Activated CD4-positive, CD25-positive, alpha-beta regulatory T cell treated with anti-CD3 and anti-CD28 coated beads, Interleukin-2, amount 50 U/mL, for 72 hours (primary cell): ENCODE results near the gene OPRD1.
"Not testable (repeated sequence)": the region's sequence is repeated elsewhere in the genome, so short reads cannot be mapped to it uniquely, and the experiment has no call there.

Source experiments
- DNase-seq: peaks from one replicate; pipeline ENCODE4 v3.0.0; 2021

The OPRD1 gene

DNA sequence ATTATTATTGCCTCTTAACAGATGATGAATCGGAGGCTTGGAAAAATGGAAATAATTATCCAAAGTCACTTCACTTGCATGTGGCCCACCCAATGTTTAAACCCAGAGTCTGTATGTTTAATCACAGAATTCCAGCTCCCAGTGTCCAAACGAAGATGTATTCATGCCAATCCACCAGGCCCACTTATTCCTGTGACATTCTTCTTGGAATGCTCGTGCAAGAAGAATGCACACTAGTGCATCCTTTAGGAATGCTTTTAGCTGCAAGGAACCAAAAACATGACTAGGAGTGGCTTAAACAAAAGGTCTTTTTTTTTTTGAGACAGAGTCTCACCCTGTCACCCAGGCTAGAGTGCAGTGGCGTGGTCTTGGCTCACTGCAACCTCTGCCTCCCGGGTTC, 8.9 kb upstream of the OPRD1 start:
- DNase-seq, result no peak

DNA sequence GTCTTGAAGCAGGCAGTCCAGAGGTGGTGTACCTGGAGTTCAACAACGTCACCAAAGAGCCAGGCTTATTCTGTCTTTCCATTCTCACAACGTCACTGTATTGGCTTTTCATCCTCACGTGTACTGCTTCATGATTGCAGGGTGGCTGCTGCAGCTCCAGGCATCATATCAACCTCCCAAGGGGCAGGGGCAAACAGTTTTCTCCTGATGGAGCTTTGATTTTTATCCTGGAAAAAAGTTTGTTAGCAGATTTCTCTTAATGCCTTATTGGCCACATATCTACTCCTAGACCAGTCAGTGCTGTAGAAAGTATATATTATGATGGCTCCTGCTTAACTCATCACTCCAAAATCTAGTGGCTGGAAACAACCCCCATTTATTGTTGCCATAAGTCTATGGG, 8.3 kb upstream of the OPRD1 start:
- no peak for DNase-seq

DNA sequence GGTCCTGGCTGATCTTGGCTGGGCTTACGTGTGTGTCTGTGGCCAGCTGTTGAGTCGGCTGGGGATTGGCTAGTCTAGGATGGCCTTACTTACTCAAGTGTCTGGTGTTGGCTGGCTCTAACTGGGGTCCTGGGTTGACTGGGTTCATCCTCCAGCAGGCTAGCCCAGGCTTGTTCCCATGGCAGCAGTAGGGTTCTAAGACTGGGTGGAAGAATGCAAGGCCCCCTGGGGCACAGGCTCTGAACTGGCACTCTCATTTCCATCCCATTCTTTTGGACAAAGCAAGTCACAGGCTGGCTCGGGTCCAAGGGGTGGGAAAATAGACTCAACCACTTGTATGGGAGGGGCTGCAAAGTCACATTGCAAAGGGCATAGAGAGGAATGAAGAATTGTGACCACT, 7.9 kb upstream of the OPRD1 start:
- no peak for DNase-seq

DNA sequence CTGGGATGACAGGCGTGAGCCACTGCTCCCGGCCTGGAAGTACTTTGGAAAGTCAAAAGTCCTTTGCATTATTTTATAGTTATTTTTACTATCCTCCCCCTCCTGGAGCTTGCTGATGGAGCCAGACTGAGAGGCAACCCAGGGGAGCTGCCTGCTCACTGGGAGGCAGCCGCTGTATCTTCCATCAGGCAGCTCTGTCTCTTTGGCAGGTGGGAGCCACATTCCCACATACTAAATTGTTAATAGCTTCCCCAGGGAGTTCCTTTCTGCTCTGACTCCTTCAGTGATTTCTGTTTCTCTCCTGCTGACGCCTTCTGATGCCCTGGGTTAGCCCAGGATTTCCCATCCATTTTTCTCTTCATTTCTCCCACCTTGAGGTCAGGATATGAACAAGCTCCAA, 4.9 kb upstream of the OPRD1 start:
- no peak for DNase-seq

DNA sequence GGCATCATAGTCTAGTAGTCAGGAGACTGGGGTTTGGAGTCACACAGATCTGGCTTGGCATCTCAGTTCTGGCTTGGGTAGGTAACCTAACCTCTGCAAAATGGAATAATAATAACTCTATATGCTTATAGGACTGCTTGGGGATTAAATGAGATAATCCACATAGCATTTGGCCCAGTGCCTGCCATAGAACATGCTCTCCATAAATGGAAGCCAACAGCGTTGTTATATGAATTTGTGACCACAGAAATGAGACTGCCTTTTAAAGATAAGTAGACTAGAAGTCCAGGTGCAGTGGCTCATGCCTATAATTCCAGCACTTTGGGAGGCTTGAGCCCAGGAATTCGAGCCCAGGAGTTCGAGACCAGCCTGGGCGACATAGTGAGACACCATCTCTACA, 4.0 kb upstream of the OPRD1 start:
- no peak for DNase-seq

DNA sequence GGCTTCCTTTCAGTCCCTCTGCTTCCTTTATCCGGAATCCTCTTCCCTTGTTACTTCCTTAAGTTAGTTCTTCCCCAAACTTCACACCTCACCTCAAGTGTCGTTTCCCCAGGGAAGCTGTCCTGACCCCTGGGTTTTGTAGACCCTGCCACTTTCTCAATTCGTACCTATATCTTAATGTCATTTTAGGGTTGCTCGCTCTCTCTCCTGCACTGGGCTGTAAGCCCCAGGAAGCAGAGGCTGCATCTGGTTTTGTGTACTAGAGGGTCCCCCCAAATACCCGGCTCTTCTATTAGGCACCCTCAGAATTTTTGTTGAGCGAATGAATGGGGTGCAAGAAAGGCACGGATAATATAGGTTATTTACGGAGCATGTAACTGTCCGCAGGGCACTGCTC, 603 bp upstream of the OPRD1 start:
- DNase-seq, result no peak

DNA sequence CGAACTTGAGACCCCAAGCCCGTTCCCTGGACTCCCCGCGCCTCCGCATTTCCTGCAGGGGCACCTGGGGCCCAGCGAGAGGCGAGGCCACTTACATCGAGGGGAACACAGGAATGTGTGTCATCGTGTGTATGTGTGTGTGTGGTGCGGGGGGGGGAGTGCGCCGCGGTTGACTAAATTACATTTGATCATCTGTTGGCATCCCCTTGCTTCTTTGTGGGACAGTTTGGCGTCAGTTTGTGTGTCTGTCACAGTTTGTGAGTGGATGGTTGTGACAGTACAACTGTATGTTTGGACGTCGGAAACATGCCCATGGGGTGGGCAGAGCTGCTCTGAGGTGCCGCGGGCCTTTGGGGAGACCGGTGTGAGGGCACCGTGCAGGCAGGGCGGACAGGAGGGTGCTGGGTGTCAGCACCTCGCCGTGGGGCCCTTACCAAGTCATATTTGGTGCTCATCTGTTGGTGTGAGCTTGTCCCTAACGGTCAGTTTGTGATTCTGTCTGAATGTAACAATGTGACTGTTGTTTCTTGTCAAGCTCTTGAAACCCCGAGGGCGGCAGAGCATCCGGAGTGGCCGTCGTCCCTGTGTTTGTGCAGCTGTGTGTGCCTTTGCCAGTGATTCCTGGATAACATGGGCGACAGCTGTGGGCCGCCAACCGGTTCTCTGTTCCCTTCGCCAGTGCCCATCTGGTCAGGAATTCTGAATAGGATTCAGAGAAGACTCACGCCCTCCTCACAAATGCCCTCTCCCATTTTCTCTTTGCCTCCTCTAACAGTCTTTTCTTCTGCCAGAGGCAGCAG, 899 bp downstream of the OPRD1 start:
- no peak for DNase-seq

DNA sequence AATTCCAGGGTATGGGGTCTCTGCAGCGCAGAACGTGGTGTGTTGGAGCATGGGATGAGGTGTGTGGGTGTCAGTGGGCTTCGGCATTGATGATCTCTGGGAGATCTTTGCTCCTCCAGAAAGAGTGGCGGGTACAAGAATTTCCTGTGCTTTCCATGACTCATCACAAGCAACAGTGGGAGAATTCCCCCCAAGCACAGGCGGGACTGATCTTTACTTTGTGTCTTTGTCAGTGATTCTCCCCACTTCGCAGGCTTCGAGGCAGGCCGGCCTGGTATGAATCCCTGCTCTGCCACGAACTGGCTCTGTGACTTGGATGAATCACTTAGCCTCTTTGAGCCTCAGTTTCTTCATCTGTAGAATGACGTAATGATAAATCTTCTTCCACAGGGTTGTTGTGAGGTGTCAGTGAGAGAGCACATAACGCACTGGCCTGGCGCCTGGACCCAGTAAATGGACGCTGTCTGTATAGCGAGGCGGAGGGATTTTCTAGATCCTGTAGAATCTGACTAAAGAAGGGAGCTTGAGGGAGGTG, 2.0 kb downstream of the OPRD1 start:
- DNase-seq, result no peak

DNA sequence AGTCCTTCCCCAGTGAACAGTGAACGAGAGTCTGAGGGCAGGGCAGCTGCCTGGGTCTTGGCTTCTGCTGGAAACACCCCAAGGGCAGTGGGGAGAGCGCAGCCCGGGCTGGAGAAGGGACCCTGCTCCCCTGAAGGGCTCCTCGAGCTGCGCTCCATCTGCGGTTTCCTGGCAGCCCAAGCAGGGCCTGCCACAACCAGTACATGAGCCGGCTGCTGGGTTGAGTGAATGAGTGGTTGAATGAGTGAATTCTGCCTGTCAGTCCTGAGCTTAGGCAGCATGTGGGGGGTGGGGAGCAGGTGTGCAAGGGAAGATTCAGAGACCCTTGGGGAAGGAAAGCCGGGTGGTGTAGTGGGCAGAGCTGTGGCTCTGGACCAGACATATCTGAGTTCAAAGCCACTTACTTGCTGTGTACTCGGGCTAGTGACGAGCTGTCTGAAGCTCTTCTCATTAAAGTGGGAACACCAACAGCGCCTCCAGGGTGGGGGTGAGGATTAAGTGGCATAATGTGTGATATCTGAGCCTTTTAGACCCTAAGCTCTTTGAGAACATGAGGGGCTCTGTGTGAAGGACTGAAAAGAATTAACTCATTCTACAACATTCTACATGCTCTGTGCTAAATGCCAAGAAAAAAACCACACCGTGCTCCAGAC, 3.7 kb downstream of the OPRD1 start:
- DNase-seq, result no peak

DNA sequence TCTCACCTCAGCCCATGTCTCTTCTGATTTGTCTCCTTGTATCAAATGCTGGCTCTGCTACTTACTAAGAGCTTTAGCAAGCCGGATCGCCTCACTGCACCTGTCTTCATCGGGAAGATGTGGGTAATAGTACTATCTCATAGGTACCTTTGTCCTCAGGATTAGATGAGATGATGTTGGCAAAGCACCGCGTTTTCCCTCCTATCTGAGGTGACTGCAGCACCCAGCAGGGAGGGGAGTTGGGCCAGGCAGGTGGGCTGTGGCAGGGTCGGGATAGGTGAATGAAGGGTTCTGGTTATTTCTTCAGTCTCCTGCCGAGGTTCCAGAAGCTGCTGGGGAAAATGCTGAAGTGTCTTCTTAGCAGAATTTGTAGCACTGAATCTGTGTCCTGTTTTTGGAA, 5.2 kb downstream of the OPRD1 start:
- DNase-seq, result no peak

DNA sequence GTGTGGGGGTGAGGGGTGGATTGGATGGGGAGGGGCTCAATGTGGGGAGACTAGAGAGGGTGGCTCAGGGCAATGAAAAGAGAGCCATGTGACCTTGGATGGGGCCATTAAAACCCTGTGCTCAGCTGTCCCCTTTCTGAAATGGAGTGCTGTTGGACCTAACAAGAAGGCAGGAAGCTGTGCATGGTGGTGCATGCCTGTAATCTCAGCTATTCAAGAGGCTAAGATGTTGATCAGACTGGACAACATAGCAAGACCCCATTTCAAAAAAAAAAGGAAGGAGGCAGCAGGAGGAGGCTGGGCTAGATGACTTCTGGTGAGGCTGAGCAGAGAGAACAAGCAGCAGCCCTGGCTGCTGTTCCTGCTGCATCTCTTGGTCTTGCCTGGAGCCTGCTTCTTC, 7.0 kb downstream of the OPRD1 start:
- no peak for DNase-seq

DNA sequence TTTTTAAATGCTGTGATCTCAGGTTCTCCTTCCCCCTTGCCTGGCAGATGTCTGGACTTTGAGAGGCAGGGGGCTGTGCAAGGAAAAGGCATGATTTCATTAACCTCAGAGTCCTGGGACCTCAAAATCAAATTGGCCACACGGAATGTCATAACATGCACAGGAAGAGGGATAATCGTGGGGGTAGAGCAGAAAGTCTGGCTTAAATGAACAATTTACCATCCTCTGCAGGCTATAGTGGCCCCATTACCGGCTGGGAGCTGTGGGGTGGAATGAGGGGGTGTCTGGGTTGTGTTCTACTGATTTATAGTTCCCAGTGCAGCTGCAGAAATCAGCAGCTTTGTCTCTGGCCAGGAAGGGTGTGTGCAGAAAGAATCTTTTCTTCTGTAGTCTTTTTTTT, 10.8 kb downstream of the OPRD1 start:
- no peak for DNase-seq

DNA sequence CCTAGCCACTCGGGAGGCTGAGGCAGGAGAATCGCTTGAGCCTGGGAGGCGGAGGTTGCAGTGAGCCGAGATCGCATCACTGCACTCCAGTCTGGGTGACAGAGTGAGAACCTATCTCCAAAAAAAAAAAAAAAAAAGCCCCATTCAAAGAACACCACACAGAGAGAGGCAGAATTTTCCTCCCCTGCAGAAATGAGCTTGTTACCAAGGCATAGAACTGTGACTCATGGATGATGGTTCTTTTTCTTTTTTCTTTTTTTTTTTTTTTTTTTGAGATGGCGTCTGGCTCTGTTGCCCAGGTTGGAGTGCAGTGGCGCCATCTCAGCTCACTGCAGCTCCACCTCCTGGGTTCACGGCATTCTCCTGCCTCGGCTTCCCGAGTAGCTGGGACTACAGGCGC, 12.1 kb downstream of the OPRD1 start:
- DNase-seq, result not testable (repeated sequence)

DNA sequence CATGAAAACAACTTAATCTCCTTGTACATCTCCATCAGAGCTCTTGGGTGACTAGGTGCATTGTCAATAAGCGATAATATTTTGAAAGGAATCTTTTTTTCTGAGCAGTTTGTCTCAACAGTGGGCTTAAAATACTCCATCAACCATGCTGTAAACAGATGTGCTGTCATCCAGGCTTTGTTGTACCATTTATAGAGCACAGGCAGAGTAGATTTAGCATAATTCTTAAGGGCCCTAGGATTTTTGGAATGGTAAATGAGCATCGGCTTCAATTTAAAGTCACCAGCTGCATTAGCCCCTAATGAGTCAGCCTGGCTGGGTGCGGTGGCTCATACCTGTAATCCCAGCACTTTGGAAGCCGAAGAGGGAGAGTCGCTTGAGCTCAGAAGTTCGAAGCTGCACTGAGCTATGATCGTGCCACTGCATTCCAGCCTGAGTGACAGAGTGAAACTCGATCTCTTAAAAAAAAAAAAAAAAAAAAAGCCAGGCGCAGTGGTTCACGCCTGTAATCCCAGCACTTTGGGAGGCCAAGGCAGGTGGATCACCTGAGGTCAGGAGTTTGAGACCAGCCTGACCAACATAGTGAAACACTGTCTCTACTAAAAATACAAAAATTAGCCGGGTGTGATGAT, 16.4 kb downstream of the OPRD1 start:
- DNase-seq, result not testable (repeated sequence)

DNA sequence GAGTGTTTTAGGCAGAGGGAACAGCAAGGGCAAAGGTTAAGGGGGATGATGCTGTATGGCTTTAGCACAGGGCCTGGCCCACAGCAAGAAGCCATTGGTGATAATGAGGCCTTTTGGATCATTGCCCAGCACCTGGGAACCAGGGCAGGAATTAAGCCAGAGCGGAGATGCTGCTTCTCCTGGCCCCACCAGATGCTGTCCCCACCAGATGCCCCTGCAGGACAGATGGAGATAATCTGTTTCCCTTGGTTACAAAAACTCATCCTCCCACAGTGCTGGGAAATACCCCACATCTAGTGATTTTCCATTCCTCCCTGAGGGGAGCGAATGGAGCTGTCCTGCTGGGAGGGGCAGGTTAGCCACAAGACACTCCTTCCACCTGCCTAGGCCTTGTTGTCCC, 18.8 kb downstream of the OPRD1 start:
- no peak for DNase-seq

DNA sequence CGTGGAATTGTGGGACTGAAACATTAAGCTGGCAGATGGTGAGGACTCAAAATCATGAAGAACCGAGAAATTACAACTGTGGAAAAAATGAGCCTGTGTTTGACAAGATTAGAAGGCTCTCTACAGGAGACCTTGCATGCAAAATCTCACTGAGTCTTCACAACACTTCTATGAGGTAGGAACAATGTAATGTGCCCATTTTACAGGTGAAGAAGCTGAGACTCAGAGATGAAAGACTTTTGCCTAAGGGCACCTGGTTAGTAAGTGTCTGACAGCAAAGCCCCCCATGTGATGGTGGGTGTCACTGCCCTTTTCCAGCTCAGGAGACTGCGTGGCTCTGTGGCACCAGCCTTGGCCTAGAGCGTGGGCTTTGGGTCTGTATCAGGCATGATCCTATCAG, 21.0 kb downstream of the OPRD1 start:
- no peak for DNase-seq

DNA sequence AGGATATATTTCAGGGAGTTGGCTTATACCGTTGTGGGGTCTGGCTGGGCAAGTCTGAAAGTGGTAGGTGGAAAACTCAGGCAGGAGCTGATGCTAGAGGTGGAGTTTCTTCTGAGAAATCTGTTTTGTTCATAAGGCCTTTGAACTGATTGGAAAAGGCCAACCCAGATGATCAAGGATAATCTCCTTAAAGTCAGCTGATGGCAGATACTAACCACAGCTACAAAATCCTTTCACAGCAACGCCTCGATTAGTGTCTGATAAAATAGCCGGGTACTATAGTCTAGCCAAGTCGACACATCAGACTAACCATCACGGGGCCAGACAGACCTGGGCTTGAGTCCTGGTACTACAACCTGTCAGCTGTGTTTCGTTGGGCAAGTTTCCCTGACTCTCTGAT, 21.4 kb downstream of the OPRD1 start:
- DNase-seq, result no peak

DNA sequence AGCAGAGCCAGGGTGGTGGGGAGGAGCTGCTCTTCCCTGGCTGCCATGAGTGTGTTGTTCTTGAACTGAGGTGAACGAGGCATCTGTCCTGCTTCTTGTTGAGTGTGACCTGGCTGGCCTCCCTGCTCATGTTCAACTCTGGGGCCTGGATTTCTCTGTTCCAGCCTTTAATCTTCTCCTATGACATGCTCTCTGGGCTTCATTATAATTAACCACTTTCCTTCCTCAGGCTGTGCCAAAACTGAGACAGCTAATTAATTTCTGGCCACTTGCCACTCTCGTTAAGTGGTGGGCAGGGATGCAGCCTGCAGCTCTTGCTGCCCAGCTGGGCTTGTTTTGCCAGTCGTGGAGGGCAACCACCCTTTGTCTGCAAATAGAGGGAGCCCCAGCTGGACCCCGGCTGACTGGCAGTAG, 23.3 kb downstream of the OPRD1 start:
- no peak for DNase-seq

DNA sequence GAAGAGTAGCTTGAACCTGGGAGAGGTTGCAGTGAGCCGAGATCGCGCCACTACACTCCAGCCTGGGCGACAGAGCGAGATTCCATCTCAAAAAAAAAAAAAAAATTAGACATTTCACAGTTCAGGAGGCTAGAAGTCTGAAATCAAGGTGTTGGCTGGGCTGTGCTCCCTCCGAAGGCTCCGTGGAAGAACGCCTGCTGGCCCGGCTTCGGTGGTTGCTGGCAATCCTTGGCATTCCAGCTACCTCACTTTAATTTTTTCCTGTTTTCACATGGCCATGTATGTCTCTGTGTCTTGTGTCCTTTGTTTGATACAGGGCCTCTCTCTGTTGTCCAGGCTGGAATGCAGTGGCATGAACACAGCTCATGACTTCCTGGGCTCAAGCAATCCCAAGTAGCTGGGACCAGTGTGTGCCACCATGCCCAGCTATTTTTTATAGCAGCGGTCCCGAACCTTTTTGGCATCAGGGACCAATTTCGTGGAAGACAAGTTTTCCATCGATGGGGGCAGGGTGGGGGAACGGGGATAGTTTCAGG, 24.5 kb downstream of the OPRD1 start:
- no peak for DNase-seq

DNA sequence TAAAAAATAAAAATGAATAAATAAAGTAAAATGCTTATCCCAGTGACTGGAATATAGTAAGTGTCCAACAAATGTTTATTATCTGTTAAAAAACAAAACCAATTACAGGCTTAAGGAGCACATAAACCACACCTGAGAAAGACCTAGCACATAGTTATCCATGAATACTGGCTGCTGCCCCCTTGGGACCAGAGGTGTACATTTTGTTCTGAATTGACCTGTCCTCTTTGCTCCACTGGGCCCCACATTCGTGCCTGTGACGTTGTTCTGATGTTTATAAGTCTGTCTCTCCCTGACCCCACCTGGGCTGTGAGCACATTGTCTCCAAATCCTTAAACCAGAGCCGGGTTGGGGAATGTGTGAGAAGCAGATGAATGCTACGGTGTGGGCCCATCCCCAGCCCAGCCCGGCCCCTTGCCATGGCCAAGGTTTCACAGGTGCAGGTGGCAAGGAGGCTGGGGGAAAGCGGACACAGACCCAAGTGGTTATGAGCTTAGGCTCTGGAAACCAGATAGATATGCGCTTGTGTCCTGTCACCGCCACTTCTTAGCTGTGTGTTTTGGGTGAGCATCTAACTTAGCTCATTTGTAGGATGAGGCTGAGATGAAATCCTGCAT, 29.1 kb downstream of the OPRD1 start:
- no peak for DNase-seq

DNA sequence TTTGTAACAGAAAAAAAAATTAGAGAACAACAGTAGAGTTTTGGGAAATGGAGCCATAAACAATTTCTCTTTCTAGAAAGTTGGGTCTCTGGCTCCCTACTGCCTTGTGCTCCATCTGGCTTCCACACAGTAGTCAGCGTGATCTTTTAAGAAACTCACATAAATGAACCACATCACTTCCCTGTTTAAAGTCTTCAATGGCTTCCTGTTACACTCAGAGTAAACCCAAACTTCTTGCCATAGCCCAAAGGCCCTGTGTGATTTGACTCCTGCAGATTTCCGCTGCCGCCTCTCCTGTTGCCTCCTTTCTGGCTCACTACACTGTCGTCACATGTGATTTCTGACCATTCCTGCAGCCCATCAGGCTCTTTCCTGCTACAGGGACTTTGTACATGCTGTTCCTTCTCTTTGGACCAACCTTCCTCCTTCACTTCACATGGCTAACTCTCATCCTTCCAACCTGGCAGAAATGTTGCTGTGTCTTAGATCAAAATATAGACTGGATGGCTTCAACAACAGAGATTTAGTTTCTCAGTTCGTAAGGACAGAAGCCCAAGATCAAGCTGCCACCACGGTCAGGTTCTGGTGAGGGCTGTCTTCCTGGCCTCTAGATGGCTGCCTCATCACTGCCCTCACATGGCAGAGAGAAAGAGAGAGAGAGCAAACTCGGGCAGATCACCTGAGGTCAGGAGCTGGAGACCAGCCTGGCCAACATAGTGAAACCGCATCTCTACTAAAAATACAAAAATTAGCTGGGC, 34.0 kb downstream of the OPRD1 start:
- DNase-seq, result no peak

DNA sequence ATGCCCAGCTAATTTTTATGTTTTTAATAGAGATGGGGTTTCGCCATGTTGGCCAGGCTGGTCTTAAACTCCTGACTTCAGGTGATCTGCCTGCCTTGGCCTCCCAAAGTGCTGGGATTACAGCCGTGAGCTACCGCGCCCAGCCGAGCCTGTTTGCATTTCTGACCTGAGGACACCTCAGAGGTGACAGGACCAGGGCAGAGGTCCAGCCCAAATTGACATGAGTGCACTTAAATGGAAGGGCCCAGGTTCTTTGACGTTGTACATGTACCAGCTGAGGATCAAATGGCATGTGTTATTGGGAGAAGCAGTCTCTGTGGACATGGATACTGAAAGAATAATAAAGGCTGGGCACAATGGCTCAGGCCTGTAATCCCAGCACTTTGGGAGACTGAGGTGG, 35.2 kb downstream of the OPRD1 start:
- DNase-seq, result not testable (repeated sequence)

DNA sequence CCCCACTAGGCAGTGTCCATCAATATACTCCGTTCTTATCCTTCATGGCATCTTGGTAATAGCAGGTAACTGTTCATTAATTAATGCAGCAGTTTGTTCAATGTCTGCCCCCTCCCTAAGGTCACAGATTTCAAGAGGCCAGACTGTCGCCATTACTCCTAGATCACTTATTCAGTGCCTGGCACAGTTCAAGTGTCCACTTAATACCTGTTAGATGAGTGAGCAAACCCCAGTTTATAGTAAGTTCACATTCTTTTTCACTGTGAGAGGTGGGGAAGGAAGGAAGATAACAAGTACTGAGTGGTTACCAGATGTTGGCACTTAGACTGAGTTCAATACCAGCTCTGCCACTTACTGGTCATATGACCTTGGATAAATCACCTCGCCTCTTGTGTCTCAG, 36.4 kb downstream of the OPRD1 start:
- no peak for DNase-seq
